Activated CD4-positive, alpha-beta T cell treated with anti-CD3 and anti-CD28 coated beads for 24 hours (primary cell): ENCODE data around the gene NAPB.

Source experiments
- DNase-seq, 2 donors: peaks; one replicate each; pipeline ENCODE4 v3.0.0-alpha.2; 2020; ENCODE audit warnings: low read depth in 2 of 2

NAPB gene

DNA sequence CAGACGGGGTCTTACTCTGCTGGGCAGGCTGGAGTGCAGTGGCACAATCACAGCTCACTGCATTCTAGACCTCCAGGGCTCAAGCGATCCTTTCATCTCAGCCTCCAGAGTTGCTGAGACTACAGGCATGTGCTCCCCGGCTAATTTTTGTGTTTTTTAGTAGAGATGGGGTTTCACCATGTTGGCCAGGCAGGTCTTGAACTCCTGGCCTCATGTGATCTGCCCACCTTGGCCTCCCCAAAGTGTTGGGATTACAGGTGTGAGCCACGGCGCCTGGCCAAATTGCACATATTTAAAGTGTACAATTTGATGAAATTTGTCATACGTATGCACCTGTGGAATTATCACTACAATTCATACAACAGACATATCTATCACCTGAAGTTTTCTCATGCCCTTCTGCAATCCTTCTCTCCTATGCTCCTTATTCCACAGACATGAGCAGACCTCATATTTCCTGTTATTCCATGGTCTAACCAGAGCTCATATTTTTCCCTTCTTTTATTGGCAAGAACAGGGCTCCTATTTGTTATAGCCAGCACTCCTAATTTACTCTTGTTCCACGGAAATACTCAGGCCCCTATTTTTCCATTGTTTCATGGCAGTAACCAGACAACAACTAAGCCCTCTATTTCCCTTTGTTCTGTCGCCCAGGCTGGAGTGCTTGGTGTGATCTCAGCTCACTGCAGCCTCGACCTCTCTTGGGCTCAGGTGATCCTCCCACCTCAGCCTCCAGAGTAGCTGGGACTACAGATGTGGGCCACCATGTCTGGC is 16.0 kb upstream of the NAPB start:
- no peak for DNase-seq

DNA sequence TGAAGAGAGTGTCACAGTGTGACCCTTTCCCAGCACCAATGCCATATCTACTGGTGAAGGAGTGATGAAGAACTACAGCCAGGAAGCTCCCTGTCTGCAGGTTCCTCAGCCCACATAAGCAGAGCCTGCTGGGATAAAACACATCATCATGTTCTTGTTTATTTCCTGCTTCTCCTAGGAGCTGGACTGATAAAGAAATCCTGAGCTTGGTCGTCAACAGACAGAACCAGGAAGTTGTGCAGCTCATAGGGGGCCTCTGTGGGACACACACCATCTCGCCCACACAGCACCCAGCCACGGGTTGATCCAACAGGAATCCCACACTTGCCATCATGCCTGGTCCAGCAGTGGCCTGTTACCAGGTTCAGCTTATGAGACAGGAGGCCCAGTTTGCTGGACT is 15.4 kb upstream of the NAPB start:
- no peak for DNase-seq

DNA sequence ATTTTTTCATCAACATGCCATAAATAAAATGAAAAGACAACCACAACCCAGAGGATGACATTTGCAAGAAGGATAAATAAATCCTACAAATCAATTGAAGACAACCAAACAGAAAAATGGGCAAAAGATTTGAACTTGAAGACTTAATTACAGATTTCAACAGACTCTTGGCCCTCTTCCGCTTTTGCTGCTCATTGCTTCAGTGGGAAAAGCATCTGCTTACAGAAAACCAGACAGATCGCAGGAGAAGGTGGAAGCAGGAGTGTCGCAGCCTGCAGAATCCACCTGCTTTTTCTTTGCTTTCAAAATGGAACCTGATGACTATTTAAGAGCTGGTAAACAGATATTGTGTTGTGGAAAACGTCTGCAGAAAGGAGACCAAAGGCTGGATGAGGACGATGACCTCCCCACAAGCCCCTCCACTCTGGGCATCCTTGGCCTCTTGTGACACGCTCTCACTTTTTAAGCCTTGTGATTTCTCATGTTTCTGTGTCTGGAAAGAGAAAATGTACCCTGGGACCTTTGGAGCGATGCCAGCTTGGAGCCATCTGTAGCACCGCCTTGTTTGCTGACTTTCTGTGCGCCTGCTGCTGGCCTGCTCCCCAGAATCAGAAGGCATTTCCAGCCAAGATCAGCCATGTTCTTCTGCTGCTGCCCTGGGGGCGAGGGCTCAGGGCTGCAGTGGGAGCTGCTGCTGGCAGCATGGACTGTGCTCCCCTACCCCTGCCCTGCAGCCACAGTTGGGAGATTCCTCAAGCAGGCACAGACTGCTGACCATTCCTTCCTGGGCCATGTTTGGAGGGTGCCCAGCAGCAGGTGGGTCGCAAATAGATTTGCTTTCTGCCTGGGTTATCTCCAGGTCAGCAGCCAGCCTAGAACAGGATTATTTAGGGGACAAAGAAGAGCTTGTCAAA is 14.6 kb upstream of the NAPB start:
- no peak for DNase-seq

DNA sequence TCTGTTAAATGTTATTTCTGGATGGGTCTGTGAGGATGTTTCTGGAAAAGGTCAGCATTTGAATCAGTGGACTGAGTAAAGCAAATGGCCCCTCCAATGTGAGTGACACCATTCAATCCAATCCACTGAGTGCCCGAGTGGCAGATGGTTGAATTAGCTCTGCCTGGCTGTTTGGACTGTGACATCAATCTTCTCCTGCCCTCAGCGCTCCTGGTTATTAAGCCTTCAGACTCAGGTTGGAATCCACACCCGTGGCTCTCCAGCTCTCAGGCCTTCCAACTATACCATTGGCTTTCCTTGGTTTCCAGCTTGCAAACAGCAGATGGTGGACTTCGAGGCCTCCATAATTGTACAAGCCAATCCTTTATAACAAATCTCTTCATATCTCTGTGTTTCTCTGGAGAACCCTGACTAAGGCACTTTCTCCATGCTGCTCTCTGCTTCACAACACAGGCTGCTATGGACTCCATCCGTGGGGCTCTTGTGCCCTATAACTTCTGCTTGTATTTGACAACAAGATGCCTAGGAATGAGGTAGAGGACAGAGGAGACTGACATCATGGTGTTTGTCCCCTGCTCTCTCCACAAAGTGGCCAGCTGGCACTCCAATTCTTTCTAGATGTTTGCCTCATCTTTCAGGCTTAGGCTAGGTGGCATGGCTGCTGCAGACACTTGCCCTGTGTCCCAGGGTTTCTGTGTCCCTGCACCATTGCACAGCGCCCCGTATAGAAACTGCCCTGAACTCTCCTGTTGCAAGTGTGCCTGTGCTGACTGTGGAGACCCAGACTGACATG is 13.4 kb upstream of the NAPB start:
- no peak for DNase-seq

DNA sequence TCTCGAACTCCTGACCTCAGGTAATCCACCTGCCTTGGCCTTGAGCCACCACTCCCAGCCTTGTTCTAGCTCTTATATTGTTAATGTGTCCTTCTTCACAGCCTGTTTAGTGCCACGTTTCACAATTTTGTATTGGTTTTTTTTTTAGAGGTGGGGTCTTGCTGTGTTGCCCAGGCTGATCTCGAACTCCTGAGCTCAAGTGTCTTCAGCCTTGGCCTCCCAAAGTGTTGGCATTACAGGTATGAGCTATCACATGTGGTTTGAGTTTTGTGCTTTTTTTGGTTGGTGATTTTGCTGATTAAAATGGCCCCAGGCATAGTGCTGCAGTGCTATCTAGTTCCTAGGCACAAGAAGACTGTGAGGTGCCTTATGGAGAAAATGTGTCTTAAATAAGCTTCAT is 12.3 kb upstream of the NAPB start:
- DNase-seq, result no peak

DNA sequence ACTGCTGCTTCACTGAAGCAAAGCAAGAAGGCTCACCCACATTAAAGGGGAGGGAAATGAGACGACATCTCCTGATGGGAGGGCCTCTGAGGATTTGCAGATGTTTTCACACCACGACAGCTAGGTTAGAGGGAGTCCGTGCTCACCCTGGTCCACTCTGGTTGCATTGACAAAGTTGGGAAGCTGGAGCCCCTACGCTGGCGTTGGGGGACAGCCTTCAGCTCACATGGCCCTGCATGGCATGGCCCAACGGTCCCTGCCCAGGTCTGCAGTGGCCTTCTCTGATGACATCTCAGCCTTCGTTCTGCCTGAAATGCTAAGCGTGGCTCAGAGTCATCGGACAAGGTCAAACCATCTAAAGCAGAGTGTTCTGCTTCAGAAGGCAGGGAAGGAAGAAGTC is 3.8 kb upstream of the NAPB start:
- no peak for DNase-seq

DNA sequence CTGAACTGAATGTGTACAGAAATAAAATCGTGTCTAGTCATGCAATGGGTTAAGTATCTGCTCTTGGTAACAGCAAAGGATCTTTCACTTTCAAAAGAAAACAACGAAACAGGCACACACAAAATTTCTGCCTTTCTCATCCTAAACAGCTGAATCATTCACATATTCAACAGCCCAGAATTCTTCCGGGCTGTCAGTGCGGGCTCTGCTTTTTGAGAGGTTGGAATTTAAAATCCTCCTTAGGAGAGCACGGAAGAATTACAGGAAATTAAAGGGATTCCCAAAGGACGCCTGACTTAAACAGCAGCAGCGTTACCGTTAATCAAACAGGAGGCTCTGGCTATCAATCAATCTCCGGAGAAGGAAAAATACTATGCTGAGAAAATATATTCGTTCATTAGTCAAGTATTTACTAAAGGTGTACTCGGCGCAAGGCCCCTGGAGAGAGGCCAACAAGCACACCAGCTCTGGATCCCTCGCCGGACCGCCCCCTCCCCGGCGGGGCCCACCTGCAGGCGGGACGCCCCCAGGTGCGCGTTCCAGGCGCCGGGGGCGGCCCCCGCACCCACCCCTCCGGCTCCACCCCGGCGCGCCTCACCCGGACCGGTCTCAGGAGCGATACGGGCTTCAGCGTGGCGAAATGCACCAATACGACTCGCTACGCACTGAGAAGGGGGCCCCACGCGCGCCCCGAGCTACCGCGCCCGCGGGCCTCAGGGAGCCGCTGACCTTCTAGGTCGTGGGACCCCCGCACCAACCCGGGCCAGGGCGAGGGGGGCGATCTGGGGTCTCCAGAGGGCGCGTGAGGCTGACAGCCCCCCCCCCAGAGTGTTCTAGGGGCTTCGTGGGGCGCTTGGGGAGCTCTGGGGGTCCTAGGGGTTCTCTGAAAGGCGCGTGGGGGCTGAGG is 1.0 kb downstream of the NAPB start:
- DNase-seq, result peak; percentile 29 to 30

DNA sequence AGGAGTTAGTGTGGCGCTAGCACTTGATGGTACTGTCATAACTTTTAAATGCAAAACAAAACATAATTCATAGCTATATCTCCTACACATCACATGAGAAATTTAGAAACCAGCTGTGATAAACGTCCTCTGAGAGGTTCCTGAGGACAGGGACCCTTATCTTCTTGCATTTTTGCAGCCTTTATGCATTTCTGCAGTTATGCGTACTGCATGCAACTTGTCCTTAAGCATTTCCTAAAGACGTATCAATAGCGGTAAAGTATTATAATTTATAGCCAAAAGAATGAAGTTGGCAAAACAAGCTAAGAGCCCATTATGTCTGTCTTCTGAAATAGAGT is 1.7 kb downstream of the NAPB start:
- no peak for DNase-seq

DNA sequence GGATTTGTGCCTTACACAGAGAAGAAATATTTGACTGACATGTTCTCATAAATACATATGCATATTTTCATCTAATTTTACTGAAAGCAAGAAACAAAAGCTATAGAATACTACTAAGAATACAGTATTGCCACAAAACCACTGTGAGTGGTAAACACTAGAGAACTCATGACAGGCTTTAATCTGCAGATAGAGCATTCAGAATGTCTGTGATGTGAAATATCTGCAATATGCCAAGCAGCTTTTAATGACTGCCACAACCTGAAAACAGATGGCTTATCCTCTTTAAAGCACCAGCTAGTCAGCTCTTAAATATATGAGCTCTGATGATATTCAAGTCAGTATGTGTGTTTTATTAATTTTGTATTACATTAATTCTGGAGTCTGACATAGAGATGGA is 3.4 kb downstream of the NAPB start:
- no peak for DNase-seq

DNA sequence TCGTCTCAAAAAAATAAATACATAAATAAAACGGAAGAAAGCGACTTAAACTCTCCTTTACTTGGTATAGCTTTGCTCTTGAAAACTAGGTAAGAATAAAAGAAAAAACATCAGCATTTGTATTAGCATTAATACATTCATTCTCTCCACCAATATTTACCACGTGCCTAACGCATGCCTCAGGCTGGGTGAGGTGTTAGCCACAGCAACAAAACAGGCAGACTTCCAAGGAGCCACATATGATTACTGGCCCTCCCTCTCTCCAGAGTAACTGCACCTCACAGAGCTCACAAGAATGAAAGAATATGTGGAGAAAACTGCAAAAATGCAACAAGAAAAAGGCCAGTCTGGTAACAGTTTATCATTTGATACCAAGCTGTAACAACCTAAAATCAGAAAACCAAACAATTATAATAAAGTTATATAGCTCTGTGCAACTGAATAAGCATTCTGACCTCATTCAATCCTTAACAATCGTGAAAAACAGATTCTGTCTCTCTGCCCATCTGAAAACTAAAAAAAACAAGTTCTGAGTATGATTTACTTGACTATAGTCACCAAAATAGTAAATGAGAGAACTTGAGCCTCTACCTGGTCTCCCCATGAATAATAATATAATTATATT is 5.2 kb downstream of the NAPB start:
- DNase-seq, result no peak

DNA sequence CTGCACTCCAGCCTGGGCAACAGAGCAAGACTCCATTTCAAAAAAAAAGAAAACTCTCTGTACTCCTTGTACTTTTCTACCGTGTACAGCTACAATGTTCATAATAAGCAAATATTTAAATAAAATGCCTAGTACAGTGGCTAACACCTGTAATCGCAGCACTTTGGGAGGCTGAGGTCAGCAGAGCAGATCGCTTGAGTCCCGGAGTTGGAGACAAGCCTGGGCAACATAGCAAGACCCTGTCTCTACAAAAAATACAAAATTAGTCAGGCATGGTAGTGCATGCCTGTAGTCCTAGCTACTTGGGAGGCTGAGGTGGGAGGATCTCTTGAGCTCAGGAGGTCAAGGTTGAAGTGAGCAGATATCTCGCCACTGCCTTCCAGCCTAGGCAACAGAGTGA is 5.7 kb downstream of the NAPB start:
- no peak for DNase-seq

DNA sequence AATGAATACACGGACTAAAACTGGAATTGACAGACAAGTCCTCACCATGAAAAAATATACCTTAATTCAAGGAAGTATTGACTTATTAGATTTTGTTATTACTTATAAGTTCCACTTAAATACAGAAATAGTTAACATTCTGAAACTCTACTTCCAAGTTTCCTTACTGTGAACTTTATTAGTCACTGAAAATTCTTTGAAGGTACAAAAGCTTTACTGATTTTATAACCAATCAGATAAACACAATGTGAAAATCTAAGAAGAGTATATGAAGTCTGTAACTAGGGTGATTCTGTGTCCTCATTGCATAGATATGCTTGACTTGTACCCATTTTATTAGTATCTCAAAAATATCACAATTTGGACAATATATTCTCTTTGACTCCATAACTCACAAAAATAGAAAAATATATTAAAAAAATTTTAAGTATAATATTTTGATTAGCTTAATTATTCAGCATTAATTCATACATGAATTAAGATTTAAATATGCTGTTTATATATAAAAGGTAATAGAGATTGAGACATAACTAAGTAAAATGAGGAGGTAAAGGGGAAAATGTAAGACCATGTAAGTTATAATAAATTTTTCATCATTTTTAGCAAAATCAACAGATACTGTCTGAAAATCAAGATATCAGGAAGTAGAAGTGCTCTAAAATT is 6.6 kb downstream of the NAPB start:
- DNase-seq, result no peak

DNA sequence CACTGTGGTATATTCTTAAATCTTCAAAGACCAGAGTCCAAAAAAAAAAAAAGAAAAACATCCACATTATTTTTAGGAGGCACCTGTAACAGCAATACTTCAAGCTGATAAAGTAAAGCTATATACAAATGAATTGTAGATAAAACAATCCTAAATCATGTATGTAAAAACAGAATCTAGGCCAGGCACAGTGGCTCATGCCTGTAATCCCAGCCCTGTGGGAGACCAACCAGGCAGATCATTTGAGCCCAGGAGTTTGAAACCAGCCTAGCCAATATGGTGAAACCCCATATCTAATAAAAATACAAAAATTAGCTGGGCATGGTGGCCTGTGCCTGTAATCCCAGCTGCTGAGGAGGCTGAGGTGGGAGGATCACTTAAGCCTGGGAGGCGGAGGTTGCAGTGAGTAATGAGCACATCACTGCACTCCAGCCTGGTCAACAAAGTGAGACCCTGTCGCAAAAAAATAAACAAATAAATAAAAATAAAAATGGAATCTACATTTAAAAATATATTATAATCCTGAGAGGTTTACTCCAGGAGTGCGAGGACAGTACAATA is 7.3 kb downstream of the NAPB start:
- DNase-seq, result no peak

DNA sequence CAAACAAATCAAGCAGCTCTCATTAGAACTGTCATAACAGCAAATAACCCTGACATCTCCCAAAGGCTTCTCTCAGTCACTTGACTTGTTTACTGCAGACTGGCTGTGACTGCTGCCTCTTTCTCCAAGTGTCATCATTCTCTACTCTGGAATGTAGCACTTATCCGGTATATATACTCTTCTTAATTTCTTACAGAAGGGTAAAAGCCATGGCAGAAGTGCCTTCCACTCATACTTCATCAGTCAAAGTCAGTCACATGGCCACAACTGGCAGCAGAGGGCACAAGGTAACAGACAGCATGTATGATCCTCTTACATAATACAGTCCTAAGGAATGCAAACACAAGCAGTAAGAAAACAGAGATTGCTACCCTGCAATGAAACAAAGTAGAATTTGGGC is 9.3 kb downstream of the NAPB start:
- no peak for DNase-seq

DNA sequence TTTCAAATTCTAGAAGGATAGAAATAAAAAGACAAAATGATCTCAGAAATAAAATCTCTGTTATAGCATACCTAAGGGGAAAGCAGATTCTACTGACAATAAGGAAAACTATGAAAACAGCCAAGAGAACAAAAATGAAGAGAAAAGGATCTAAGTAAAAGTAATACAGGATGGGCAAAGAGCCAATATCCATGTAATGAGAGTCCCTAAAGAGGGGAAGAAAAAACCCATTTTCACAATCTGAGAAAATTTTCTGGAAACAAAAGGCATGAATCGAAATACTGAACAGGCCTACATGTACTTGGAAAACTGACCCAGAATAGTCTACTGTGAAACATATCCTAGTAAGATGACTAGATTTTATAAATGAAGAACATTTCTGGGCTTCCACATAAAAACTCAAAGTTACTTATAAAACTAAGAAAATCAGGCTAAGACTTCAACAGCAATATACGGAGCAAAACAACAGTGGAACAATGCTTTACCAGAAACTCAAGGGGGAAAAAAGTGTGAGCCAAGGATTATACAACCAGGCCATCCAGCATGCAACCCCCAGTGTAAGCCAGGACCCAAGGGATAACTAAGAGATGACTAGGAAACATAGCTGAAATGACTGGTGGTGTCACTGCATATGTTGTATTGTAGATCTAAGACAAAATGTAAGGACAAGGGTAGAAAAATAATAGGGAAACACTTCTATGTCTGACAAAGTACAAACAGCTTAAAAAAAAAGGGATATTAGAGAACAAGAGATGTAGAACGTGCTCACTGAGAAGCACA is 10.2 kb downstream of the NAPB start:
- DNase-seq, result no peak

DNA sequence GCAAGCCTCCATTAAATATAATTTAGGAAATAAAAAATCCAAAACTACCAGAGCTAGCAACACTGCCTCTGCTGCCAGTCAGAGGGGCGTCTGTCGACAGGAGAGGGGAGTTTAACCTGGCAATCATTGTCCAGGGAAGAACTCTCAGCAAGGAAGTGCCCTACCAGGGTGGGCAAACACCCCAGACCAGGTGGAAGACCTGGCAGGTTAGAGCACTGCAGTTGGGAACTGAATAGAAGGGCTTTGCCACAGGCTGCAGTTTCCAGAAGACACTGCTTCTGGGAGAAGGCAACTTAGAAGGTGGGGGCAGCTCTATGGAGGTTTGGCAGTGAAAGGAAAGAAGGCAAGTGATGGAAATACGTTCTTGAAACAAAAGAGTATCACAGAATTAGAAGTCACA is 11.5 kb downstream of the NAPB start:
- DNase-seq, result no peak

DNA sequence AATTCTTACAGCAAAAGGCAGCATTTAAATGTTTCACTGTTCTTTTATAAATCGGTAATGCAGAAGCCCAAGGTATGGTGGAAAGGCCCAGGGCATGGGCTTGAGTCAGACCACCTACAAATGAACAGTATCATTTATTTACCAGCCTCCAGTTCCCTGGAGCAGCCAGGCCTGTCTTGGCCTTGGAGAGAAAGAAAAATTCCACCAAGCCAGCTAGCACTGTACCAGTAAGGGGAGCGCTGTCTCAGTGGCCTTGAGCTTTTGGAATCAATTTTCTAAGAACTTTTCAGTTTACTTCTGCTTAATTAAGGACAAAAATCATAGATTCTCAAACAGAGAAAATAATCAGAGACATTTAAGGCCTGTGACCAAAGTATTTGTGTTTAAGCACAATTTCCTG is 12.3 kb downstream of the NAPB start:
- no peak for DNase-seq

DNA sequence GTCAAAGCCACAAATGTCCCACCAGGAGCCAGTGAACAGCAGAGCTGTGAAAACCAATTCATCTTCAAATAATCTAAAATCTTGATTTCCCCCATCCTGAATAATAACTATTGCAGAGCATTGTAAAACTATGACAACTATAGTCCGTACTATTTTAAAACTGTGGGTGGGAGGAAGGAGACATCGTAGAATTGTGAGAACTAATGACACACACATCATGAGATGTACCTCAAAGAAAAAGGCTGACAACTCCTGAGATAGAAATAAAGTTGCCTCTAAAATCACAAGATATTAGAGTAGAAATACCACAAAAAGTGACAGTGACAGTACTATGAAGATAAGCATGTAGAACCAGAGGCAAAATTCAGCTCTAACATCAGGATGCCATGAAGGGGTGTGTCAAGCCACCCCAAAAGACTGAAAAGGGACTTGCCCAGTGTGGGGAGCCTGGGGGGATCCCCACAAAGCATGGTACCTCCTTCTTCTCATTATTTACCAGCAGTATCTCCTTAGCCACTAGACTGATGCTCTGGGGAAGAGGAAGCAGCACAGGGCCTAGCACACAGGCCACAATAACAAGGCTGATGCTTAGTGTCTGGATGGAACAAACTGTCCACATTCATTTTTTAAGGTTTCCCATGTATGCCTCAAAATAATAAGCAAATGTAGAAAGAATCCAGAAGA is 13.4 kb downstream of the NAPB start:
- no peak for DNase-seq

DNA sequence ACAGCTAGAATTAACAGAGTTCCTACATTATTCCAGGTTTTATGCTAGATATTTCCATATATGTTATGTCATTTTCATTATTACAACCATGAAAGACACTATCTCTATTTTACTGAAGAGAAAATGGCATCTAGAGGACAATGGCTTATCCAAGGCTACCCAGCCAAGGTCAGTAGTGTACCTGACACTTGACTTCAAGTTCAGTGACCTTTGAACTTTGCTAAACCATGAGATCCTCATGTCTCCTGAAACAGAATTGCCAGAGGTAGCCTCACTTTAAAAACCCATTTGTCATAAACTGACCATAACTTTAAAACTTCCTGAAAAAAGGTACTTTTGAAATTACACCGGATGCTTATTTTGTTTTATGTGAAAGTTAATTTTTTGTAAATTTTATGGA is 14.4 kb downstream of the NAPB start:
- no peak for DNase-seq
